ENCODE measurements around the gene MMP25. TPM values are rescaled to one million over a fixed set of nuclear protein-coding genes. Genes with fewer than 3 reads are reported as not detected.

MMP25 gene
- polyA plus RNA-seq, 3 donors: 0.71 to 26.6 (median 2.6) TPM

GRCh38 chr16:3058139-3059030, 12.0 kb downstream of the MMP25 start:
- Histone ChIP-seq H3K27me3 (ENCODE audit: control insufficient read depth in 2 of 2, insufficient read depth in 2 of 2, low read length in 2 of 2) (no peaks in the 10 kb centered on the region), H3K4me2 (replicated peaks; ENCODE audit: extremely low read depth, low read length, poor library complexity, severe bottlenecking) (peak overlapping the region; percentile 100), H2AFZ (ENCODE audit: insufficient read depth, low read depth, low read length, poor library complexity, severe bottlenecking) (peak overlapping the region; percentile 97), H3K4me3 (replicated peaks in 1 of 3; ENCODE audit: low read depth in 2 of 3, low read length in 3 of 3) (peak overlapping the region; percentile 69 to 88 (median 71)), H3K9me3 (replicated peaks in 1 of 2; ENCODE audit: control insufficient read depth in 1 of 2, insufficient read depth in 1 of 2, low read length in 2 of 2) (no peaks in the 10 kb centered on the region), H3K4me1 (ENCODE audit: control insufficient read depth in 1 of 2, insufficient read depth in 2 of 2, low read length in 2 of 2) (peaks cover 69 to 81% of the 10 kb centered on the region in 2 donors), H3K36me3 (replicated peaks in 1 of 2; ENCODE audit: control insufficient read depth in 1 of 2, insufficient read depth in 2 of 2, low read length in 2 of 2) (no peaks in the 10 kb centered on the region), H3K9ac (ENCODE audit: insufficient read depth, low read length, poor library complexity, severe bottlenecking) (peak overlapping the region; percentile 77), H4K20me1 (ENCODE audit: insufficient read depth, low read length) (no peaks in the 10 kb centered on the region), H3K79me2 (ENCODE audit: insufficient read depth, low read length) (no peaks in the 10 kb centered on the region), H3K27ac (ENCODE audit: low read depth in 1 of 2, low read length in 2 of 2) (peak overlapping the region in 1 of 2 donors; percentile 72)
- DNase-seq: no peak
- Mint-ChIP-seq H3K4me3 (peak overlapping the region; percentile 82 to 89), H3K27ac (peak overlapping the region in 3 of 7 donors; percentile 54 to 63 (median 58)), H3K27me3 (ENCODE audit: low read depth in 3 of 3) (peaks cover 0 to 6% (median 3%) of the 10 kb centered on the region in 3 donors), H3K9me3 (no peaks in the 10 kb centered on the region), H3K4me1 (peaks cover 61% of the 10 kb centered on the region), H3K36me3 (peaks cover 11 to 22% of the 10 kb centered on the region in 2 donors)
- TF ChIP-seq, protein P1, sequence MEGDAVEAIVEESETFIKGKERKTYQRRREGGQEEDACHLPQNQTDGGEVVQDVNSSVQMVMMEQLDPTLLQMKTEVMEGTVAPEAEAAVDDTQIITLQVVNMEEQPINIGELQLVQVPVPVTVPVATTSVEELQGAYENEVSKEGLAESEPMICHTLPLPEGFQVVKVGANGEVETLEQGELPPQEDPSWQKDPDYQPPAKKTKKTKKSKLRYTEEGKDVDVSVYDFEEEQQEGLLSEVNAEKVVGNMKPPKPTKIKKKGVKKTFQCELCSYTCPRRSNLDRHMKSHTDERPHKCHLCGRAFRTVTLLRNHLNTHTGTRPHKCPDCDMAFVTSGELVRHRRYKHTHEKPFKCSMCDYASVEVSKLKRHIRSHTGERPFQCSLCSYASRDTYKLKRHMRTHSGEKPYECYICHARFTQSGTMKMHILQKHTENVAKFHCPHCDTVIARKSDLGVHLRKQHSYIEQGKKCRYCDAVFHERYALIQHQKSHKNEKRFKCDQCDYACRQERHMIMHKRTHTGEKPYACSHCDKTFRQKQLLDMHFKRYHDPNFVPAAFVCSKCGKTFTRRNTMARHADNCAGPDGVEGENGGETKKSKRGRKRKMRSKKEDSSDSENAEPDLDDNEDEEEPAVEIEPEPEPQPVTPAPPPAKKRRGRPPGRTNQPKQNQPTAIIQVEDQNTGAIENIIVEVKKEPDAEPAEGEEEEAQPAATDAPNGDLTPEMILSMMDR (IDR thresholded peaks at IDR 0.05): no peak
- intact Hi-C loops (cut with micrococcal nuclease): loop anchor here (2.0 to 5.0 kb wide), 2 partner anchors 69 to 70 kb away; no protein-coding TSS in a partner anchor
- 10% methylated on average over 60 of the region's 77 CpGs for WGBS (ENCODE audit: insufficient coverage)

- TF ChIP-seq, protein P1 (IDR thresholded peaks at IDR 0.05): peak; percentile 95
- Mint-ChIP-seq H3K4me3 (peak overlapping the region; percentile 82 to 89), H3K27ac (peak overlapping the region in 5 of 7 donors; percentile 35 to 77 (median 73)), H3K27me3 (ENCODE audit: low read depth in 3 of 3) (peaks cover 0 to 3% (median 3%) of the 10 kb centered on the region in 3 donors), H3K4me1 (peaks cover 53% of the 10 kb centered on the region), H3K9me3 (no peaks in the 10 kb centered on the region), H3K36me3 (peaks cover 5 to 19% of the 10 kb centered on the region in 2 donors)
- no peaks in the 10 kb centered on the region for H3K9me3 ChIP-seq (replicated peaks in 1 of 2; ENCODE audit: control insufficient read depth in 1 of 2, insufficient read depth in 1 of 2, low read length in 2 of 2)
- H3K79me2 ChIP-seq (ENCODE audit: insufficient read depth, low read length): no peaks in the 10 kb centered on the region
- peak overlapping the region; percentile 69 to 88 (median 71) for H3K4me3 ChIP-seq (replicated peaks in 1 of 3; ENCODE audit: low read depth in 2 of 3, low read length in 3 of 3)
- H3K4me1 ChIP-seq (ENCODE audit: control insufficient read depth in 1 of 2, insufficient read depth in 2 of 2, low read length in 2 of 2): peaks cover 61 to 73% of the 10 kb centered on the region in 2 donors
- peak overlapping the region; percentile 100 for H3K4me2 ChIP-seq (replicated peaks; ENCODE audit: extremely low read depth, low read length, poor library complexity, severe bottlenecking)
- H4K20me1 ChIP-seq (ENCODE audit: insufficient read depth, low read length): no peaks in the 10 kb centered on the region
- H3K36me3 ChIP-seq (replicated peaks in 1 of 2; ENCODE audit: control insufficient read depth in 1 of 2, insufficient read depth in 2 of 2, low read length in 2 of 2): no peaks in the 10 kb centered on the region
- peak overlapping the region in 1 of 2 donors; percentile 72 for H3K27ac ChIP-seq (ENCODE audit: low read depth in 1 of 2, low read length in 2 of 2)
- H2AFZ ChIP-seq (ENCODE audit: insufficient read depth, low read depth, low read length, poor library complexity, severe bottlenecking): peak overlapping the region; percentile 97
- WGBS (ENCODE audit: insufficient coverage): under 1% methylated on average over 65 of the region's 67 CpGs
- peak; percentile 74 to 80 (median 76) for DNase-seq
- H3K9ac ChIP-seq (ENCODE audit: insufficient read depth, low read length, poor library complexity, severe bottlenecking): peak overlapping the region; percentile 77
- intact Hi-C loops (cut with micrococcal nuclease): loop anchor here (2.0 to 5.0 kb wide), 2 partner anchors 68 to 70 kb away; no protein-coding TSS in a partner anchor
- H3K27me3 ChIP-seq (ENCODE audit: control insufficient read depth in 2 of 2, insufficient read depth in 2 of 2, low read length in 2 of 2): no peaks in the 10 kb centered on the region
Observed at GRCh38 chr16:3059041-3059722, 12.8 kb downstream of the MMP25 start.
